Measurements from ENCODE around the gene FAM83C.

- TF ChIP-seq, protein P1, sequence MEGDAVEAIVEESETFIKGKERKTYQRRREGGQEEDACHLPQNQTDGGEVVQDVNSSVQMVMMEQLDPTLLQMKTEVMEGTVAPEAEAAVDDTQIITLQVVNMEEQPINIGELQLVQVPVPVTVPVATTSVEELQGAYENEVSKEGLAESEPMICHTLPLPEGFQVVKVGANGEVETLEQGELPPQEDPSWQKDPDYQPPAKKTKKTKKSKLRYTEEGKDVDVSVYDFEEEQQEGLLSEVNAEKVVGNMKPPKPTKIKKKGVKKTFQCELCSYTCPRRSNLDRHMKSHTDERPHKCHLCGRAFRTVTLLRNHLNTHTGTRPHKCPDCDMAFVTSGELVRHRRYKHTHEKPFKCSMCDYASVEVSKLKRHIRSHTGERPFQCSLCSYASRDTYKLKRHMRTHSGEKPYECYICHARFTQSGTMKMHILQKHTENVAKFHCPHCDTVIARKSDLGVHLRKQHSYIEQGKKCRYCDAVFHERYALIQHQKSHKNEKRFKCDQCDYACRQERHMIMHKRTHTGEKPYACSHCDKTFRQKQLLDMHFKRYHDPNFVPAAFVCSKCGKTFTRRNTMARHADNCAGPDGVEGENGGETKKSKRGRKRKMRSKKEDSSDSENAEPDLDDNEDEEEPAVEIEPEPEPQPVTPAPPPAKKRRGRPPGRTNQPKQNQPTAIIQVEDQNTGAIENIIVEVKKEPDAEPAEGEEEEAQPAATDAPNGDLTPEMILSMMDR (conservative IDR thresholded peaks at IDR 0.05) = no peak
- TF ChIP-seq ZFX (IDR thresholded peaks at IDR 0.05) = no peak
Observed at GRCh38 chr20:35295674-35296073, 3.4 kb upstream of the FAM83C start.
